Measurements from ENCODE around the gene SH3RF3. TPM values are rescaled to one million over a fixed set of nuclear protein-coding genes. Genes with fewer than 3 reads are reported as not detected.

SH3RF3 gene
- total RNA-seq, 3 donors from 2014 or later, result 3.2 to 5.6 (median 4.6) TPM

DNA sequence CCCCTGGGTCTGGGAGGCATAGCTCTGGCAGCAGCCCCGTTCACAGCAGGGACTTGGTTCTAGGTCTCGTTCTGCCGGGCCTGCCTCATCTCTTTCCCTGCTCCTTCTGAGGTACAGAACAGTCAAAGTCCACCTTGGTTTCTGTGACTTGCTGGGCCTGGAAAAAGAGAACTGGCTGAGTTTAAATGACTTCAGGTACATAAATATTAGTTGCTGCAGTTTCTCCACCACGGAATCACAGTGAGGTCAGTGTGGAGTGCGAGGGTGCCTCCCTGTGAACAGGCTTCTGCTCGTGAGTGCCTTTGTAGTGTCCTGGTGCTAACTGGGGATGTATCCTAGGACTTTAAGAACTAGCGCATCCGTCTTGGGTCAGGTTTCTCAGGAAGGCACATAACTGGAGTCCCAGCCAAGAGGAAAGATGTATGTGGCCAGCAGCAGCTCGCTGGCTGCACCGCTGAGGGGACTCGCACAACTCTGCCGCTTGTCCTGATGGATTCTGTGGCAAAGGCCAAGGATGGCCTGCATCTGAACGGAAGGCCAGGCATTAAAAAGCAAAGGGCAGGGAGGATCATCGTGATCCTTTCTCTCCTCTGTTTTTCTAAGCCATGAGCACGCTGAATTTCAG, 188.6 kb downstream of the SH3RF3 start:
- H3K9me3 ChIP-seq, result no peaks in the 10 kb centered on the region
- TF ChIP-seq POLR2AphosphoS5 (IDR thresholded peaks at IDR 0.05) (no peak), POLR2A (IDR thresholded peaks at IDR 0.05) (no peak)
- TF ChIP-seq, protein P1, sequence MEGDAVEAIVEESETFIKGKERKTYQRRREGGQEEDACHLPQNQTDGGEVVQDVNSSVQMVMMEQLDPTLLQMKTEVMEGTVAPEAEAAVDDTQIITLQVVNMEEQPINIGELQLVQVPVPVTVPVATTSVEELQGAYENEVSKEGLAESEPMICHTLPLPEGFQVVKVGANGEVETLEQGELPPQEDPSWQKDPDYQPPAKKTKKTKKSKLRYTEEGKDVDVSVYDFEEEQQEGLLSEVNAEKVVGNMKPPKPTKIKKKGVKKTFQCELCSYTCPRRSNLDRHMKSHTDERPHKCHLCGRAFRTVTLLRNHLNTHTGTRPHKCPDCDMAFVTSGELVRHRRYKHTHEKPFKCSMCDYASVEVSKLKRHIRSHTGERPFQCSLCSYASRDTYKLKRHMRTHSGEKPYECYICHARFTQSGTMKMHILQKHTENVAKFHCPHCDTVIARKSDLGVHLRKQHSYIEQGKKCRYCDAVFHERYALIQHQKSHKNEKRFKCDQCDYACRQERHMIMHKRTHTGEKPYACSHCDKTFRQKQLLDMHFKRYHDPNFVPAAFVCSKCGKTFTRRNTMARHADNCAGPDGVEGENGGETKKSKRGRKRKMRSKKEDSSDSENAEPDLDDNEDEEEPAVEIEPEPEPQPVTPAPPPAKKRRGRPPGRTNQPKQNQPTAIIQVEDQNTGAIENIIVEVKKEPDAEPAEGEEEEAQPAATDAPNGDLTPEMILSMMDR (IDR thresholded peaks at IDR 0.05), result no peak
- intact Hi-C loops (cut with DNase I; ENCODE audit: low total_unique reads), result no loop called here
- H3K27me3 ChIP-seq, result no peaks in the 10 kb centered on the region
- H3K4me3 ChIP-seq, result no peak overlapping the region
- H3K27ac ChIP-seq, result peak overlapping the region; percentile 68 to 76
- H3K36me3 ChIP-seq, result no peaks in the 10 kb centered on the region
- DNase-seq (ENCODE audit: low spot score in 2 of 2), result no peak
- H3K4me1 ChIP-seq, result peaks cover 11 to 24% of the 10 kb centered on the region in 2 donors

DNA sequence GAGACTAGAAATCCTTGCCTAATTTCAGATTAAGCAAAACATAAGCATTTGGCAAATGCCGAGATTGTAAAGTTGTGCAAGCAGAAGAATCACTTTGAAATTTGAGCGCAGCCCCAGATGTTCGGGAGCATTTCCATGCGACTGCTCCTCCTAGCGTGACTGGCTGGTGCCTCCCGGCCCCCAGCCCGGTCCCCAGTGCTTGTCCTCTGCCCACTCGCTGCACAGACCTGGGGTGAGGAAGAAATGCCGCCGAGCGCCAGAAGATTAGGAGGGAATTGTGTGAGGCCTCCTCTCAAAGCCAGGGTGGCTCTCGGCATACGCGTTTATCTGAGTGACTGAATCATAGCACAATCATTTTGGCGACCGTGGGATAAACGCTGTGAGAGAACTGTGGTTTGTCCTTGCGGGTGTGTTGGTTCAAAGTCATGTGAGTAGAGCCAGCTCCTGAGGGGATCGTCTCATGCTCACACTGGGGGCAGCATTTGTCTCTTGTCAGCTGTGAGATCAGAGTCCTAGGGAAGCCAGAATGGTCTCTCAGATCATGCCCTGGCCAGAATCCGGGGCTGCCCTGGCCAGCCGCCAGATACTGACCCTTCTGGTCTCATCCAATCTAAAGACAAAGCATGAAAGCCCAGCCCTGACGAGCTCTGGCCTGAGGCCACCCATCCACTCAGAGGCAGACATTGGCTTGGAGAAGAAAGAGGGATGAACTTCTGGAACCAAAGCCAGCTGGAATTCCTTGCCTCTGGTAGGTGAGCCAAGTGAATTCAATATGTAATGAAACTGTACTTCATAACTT, 189.3 kb downstream of the SH3RF3 start:
- peaks cover 11 to 28% of the 10 kb centered on the region in 2 donors for H3K4me1 ChIP-seq
- H3K9me3 ChIP-seq, result no peaks in the 10 kb centered on the region
- no peaks in the 10 kb centered on the region for H3K36me3 ChIP-seq
- peak; percentile 53 to 59 for DNase-seq (ENCODE audit: low spot score in 2 of 2)
- H3K27me3 ChIP-seq, result no peaks in the 10 kb centered on the region
- intact Hi-C loops (cut with DNase I; ENCODE audit: low total_unique reads), result no loop called here
- peak overlapping the region in 2 of 3 donors; percentile 11 to 53 for H3K4me3 ChIP-seq
- peak overlapping the region; percentile 68 to 86 for H3K27ac ChIP-seq
- TF ChIP-seq, protein P1 (IDR thresholded peaks at IDR 0.05), result no peak
- TF ChIP-seq POLR2AphosphoS5 (IDR thresholded peaks at IDR 0.05), result peak; percentile 48 to 67 (median 62)
- TF ChIP-seq POLR2A (IDR thresholded peaks at IDR 0.05), result no peak

DNA sequence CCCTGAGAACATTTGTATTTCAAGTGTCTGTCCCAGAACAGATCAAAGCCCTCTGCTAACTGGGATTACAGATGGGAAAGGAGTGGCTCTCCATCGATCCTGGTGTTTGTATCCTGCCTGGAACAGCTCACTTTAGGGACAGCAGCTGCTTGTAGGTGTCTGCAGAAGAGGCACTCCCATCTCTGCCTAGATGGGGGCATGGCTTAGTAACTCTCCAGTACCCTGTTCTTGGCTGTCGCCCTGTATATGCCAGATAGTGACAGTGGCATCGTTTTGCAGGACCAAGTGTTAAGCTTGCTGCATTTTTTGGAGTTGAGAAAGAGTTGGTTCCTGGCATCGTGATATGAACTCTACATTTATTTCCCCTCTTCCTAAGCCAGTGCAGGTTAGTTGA, 189.9 kb downstream of the SH3RF3 start:
- peaks cover 11 to 28% of the 10 kb centered on the region in 2 donors for H3K4me1 ChIP-seq
- intact Hi-C loops (cut with DNase I; ENCODE audit: low total_unique reads), result no loop called here
- peak overlapping the region in 1 of 3 donors; percentile 53 for H3K4me3 ChIP-seq
- H3K9me3 ChIP-seq, result no peaks in the 10 kb centered on the region
- H3K27ac ChIP-seq, result peak overlapping the region; percentile 68 to 86
- H3K36me3 ChIP-seq, result no peaks in the 10 kb centered on the region
- DNase-seq (ENCODE audit: low spot score in 2 of 2), result no peak
- TF ChIP-seq POLR2AphosphoS5 (IDR thresholded peaks at IDR 0.05) (no peak), POLR2A (IDR thresholded peaks at IDR 0.05) (no peak)
- TF ChIP-seq, protein P1 (IDR thresholded peaks at IDR 0.05), result no peak
- H3K27me3 ChIP-seq, result no peaks in the 10 kb centered on the region

DNA sequence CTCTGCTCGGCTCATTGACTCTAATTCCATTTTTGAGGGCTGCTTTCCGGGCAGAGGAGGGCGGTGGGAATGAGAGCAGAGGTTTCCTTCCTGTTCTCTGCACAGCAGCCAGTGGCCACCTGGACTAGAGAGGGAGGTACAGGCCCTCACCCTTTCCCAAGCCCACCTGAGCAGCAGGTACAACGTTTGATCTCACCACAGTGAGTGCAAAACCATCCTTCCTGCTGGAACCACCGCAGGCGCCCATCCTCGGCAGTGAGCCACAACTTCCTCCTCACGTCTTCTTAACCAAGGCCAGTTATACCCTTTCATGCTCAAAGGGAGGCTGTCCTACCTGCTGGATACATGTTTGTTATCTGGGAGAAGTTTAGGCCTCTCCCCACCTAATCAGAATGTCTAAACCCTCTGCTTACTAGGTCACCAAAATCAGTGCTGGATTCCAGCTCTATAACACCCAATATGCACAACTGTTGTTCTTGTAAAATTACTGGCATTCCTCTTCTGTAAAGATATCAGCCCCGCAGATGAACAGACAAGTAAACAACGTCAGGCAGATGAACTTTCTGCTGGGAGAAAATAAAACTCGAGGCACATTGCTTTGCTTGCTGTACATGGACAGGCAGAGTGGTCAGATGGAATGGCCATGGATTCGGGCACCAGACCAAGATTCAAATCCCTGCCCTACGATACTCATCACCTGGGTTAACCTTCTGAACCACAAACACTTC, 191.4 kb downstream of the SH3RF3 start:
- DNase-seq (ENCODE audit: low spot score in 2 of 2), result no peak
- H3K4me3 ChIP-seq, result no peak overlapping the region
- no peaks in the 10 kb centered on the region for H3K27me3 ChIP-seq
- intact Hi-C loops (cut with DNase I; ENCODE audit: low total_unique reads), result no loop called here
- H3K9me3 ChIP-seq, result no peaks in the 10 kb centered on the region
- TF ChIP-seq POLR2A (IDR thresholded peaks at IDR 0.05), result no peak
- TF ChIP-seq POLR2AphosphoS5 (IDR thresholded peaks at IDR 0.05), result no peak
- TF ChIP-seq, protein P1 (IDR thresholded peaks at IDR 0.05), result no peak
- no peaks in the 10 kb centered on the region for H3K36me3 ChIP-seq
- H3K4me1 ChIP-seq, result peaks cover 11 to 28% of the 10 kb centered on the region in 2 donors
- H3K27ac ChIP-seq, result peak overlapping the region in 1 of 2 donors; percentile 0

Data from breast epithelium (tissue), 4 donors.